HG03558 (cell line): ENCODE results near the gene NUMB.

Experiments
- ATAC-seq: cut with Tn5 transposase; IDR thresholded peaks from one replicate; pipeline ENCODE4 v1.9.1; 2021; ENCODE audit warnings: moderate number of reproducible peaks; ENCODE audit not compliant: unreplicated experiment; ENCODE audit errors: extremely low read depth

Gene NUMB

GRCh38 chr14:73458183-73458976 lies at the start of gene NUMB:
Gene NUMB, minus strand, starts transcription at chr14:73458546. Its CDS starts 102,795 bp downstream, at chr14:73355751.
- ATAC-seq, result peak; percentile 78

GRCh38 chr14:73503648-73504047 lies 45.3 kb upstream of the NUMB start:
- ATAC-seq, result no peak

GRCh38 chr14:73502017-73502619 lies 43.8 kb upstream of the NUMB start:
- ATAC-seq, result no peak

DNA sequence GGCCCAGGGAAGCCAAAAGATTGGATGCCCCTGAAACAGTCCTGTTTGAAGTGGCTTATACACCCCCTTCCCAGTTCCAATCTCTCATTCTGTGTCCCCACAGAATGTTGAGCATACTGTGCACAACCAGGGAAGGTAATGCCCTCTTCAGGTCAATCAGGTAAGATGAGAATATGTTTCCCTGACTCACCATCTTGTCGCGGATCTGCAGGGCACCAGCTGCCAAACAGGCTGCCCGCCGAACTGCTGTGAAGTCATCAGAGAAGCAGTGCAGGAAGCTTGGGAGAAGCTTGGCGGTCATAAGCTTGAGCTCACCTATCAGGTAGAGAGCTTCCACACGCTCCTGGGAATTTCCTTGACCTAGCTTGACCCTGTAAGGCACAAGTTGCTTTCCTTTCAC lies 42.0 kb upstream of the NUMB start:
- no peak for ATAC-seq

- no peak for ATAC-seq
Observed at GRCh38 chr14:73494593-73494992, 36.2 kb upstream of the NUMB start.

- ATAC-seq, result no peak
Observed at GRCh38 chr14:73492670-73493069, 34.3 kb upstream of the NUMB start.

GRCh38 chr14:73492043-73492552 lies 33.8 kb upstream of the NUMB start:
- ATAC-seq, result no peak

DNA sequence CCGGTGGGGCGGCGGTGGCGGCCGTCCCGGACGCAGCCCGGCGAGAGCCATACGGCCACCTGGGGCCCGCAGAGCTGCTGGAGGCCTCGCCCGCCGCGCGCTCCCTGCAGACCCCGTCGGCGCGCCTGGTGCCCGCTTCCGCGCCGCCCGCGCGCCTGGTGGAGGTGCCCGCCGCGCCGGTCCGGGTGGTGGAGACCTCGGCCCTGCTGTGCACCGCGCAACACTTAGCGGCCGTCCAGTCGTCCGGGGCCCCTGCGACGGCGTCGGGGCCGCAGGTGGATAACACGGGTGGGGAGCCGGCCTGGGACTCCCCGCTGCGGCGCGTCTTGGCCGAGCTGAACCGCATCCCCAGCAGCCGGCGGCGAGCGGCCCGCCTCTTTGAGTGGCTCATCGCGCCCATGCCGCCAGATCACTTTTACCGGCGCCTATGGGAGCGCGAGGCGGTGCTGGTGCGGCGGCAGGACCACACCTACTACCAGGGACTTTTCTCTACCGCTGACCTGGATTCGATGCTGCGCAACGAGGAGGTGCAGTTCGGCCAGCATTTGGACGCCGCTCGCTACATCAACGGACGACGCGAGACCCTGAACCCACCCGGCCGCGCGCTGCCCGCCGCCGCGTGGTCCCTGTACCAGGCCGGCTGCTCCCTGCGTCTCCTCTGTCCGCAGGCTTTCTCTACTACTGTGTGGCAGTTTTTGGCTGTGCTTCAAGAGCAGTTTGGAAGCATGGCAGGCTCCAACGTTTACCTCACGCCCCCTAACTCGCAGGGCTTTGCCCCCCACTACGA lies 33.1 kb upstream of the NUMB start:
- ATAC-seq, result peak; percentile 20

GRCh38 chr14:73489481-73490175 lies 31.3 kb upstream of the NUMB start:
- ATAC-seq, result no peak

GRCh38 chr14:73478684-73479083 lies 20.3 kb upstream of the NUMB start:
- no peak for ATAC-seq

- ATAC-seq, result no peak
Observed at GRCh38 chr14:73477618-73478266, 19.4 kb upstream of the NUMB start.

GRCh38 chr14:73476451-73476931 lies 18.1 kb upstream of the NUMB start:
- no peak for ATAC-seq

- no peak for ATAC-seq
Observed at GRCh38 chr14:73474952-73475351, 16.6 kb upstream of the NUMB start.

GRCh38 chr14:73472185-73473114 lies 14.1 kb upstream of the NUMB start:
- no peak for ATAC-seq

DNA sequence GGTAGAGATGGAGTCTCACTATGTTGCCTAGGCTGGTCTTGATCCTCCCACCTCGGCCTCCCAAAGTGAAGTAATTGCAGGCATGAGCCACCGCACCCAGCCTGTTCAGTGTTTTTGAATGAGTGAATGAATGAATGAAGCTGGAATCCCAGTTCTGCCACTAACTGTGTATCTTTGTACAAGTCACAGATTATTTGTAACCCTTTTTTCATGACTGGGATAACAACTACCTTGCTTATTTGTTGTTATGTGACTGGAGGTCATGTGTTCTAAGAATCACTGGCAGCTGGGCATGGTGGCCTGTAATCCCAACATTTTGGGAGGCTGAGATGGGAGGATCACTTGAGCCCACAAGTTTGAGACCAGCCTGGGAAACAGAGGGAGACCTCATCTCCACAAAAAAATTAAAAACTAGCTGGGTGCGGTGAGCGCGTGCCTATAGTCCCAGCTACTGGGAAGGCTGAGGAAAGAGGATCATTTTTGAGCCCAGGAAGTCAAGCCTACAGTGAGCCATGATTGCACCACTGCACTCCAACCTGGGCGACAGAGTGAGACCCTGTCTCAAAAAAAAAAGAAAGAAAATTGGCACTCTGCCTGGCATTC lies 13.3 kb upstream of the NUMB start:
- no peak for ATAC-seq

- ATAC-seq, result no peak
Observed at GRCh38 chr14:73468828-73469375, 10.6 kb upstream of the NUMB start.

- ATAC-seq, result no peak
Observed at GRCh38 chr14:73467800-73468199, 9.5 kb upstream of the NUMB start.

- ATAC-seq, result no peak
Observed at GRCh38 chr14:73467377-73467776, 9.0 kb upstream of the NUMB start.
